A673 (cell line): ENCODE results near the gene PGAM2.

ENCODE experiments used
- CTCF ChIP-seq: fragments of 300-800, 200-600 bp; sonication (generic); conservative IDR thresholded peaks from 2 replicates; pipeline ENCODE4 v1.5.1; 2017; ENCODE audit warnings: low read depth, mild to moderate bottlenecking, antibody characterized with exemption, low read length, moderate library complexity, mixed read lengths
- EZH2 ChIP-seq: fragments of 200-600 bp; sonication (generic); IDR thresholded peaks from 2 replicates; pipeline ENCODE4 v1.6.1; 2017; ENCODE audit warnings: borderline replicate concordance, low read depth, mild to moderate bottlenecking, mixed read lengths, antibody characterized with exemption, low read length; ENCODE audit not compliant: poor library complexity, severe bottlenecking

- TF ChIP-seq CTCF, result no peak
- TF ChIP-seq EZH2, result no peak
Measured at GRCh38 chr7:44106311-44107065, 41.1 kb upstream of the PGAM2 start.
